DND-41 (cell line): ENCODE measurements around the gene SUMF1.

ENCODE experiments used
- ATAC-seq: fragments of 200-7000 bp; cut with Tn5 transposase; 3 replicates; pipeline ENCODE4 v1.9.1; 2021; ENCODE audit warnings: low read depth; ENCODE audit not compliant: insufficient read depth
- DNase-seq: peaks from one replicate; pipeline ENCODE4 v3.0.0-alpha.2; 2020
- H2AFZ ChIP-seq: 2 replicates; pipeline ENCODE4 v1.6.0; 2012; ENCODE audit warnings: low read depth, low read length
- H3K27ac ChIP-seq: 2 replicates; pipeline ENCODE4 v1.5.1; 2012; ENCODE audit warnings: low read length, inconsistent platforms
- H3K27me3 ChIP-seq: fragments of 200-600 bp; sonication (generic); 2 replicates; pipeline ENCODE4 v1.6.0; 2012; ENCODE audit warnings: low read length, mild to moderate bottlenecking, inconsistent platforms; ENCODE audit not compliant: insufficient read depth, poor library complexity
- H3K36me3 ChIP-seq: 2 replicates; pipeline ENCODE4 v1.5.1; 2012; ENCODE audit warnings: low read length, inconsistent platforms; ENCODE audit not compliant: insufficient read depth
- H3K4me1 ChIP-seq: 2 replicates; pipeline ENCODE4 v1.5.1; 2012; ENCODE audit warnings: mild to moderate bottlenecking, low read length; ENCODE audit not compliant: insufficient read depth
- H3K4me2 ChIP-seq: 2 replicates; pipeline ENCODE4 v1.6.0; 2012; ENCODE audit warnings: mild to moderate bottlenecking, moderate library complexity, low read length, inconsistent platforms; ENCODE audit not compliant: insufficient read depth
- H3K4me3 ChIP-seq, 2 experiments: fragments of 200-600 bp in 1 of 2; shearing (Covaris generic) in 1 of 2; 2 replicates each; pipeline ENCODE4 v1.5.1; 2012 to 2016; ENCODE audit warnings: inconsistent platforms in 2 of 2, low read length in 2 of 2, mild to moderate bottlenecking in 2 of 2, low read depth in 1 of 2, moderate library complexity in 1 of 2
- H3K79me2 ChIP-seq: 2 replicates; pipeline ENCODE4 v1.6.0; 2012; ENCODE audit warnings: low read length, inconsistent platforms; ENCODE audit not compliant: insufficient read depth
- H3K9ac ChIP-seq: 2 replicates; pipeline ENCODE4 v1.6.0; 2012; ENCODE audit warnings: low read depth, mild to moderate bottlenecking, inconsistent platforms, low read length, moderate library complexity
- H3K9me3 ChIP-seq: 2 replicates; pipeline ENCODE4 v1.5.1; 2012; ENCODE audit warnings: low read length, moderate library complexity, mild to moderate bottlenecking, inconsistent platforms; ENCODE audit not compliant: insufficient read depth, severe bottlenecking
- H4K20me1 ChIP-seq: 2 replicates; pipeline ENCODE4 v1.6.0; 2012; ENCODE audit warnings: low read length; ENCODE audit not compliant: insufficient read depth
- EZH2 ChIP-seq: IDR thresholded peaks from 3 replicates; pipeline ENCODE4 v1.6.1; 2012; ENCODE audit warnings: borderline replicate concordance, low read depth, mild to moderate bottlenecking, moderate library complexity, low read length, inconsistent platforms; ENCODE audit not compliant: severe bottlenecking
- TF ChIP-seq, protein P1 (sequence below): IDR thresholded peaks from 2 replicates; pipeline ENCODE4 v1.5.1; 2012; ENCODE audit warnings: borderline replicate concordance, low read length, moderate library complexity, mild to moderate bottlenecking; ENCODE audit not compliant: poor library complexity, severe bottlenecking; ENCODE audit errors: extremely low read depth

The SUMF1 gene

DNA sequence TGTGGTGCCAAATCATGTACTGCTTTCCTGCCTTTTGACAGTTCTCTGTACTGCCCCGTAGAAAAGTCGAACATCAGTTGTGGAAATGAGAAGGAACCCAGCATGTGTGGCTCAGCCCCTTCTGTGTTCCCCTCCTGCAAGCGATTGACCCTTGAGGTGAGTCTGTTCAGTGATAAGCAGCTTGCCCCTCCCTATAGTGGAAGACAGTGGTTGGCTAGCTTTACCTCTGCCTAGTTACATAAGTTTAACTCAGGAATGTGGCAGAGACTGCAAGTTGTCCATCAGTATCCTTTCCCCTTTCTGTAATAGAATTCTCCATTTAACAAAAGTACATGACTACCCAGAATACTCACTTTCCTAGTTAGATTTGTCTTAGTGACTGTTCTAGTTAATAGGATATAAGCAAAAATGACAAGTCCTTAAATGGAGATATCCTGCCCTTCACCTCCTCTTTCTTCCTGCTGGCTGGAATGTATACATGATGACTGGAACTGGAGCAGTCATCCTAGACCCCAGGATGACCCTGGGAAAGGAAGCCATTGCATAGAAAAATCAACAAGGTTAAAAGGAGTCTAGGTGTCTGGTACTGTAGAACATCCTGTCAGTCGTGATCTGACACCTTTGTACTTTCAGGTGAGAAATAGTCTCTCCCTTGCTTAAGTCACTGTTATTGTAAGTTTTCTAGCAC lies 153.3 kb downstream of the SUMF1 start:
- ATAC-seq, result no peak

DNA sequence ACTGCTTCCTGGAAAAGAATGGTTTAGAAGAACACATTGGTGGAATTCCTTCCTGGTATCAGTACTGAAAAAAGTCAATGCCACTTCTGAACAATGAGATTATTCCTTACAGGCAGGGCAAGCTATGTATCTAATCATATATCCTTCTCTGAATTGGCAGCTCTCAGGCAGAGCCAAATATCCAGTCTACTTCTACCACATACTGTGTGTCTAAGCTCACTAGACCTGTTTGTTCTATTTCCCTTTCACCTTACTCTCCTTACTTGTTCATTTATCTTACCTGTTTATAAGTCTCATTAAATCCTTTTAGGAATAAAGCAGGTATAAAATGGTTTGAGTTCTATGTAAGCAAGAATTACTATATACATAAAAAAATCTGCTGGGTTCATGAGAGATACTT lies 155.6 kb downstream of the SUMF1 start:
- Histone ChIP-seq H3K27me3 (no peaks in the 10 kb centered on the region), H3K9me3 (no peaks in the 10 kb centered on the region), H3K36me3 (peaks cover 59% of the 10 kb centered on the region), H3K9ac (no peak overlapping the region), H4K20me1 (peaks cover 4% of the 10 kb centered on the region; the same call in 1 of the 2 replicates), H3K79me2 (peaks cover 49% of the 10 kb centered on the region), H3K4me2 (no peak overlapping the region), H2AFZ (no peak overlapping the region), H3K4me1 (0 out of 2 replicates have a peak, but pooled peaks cover 2% of the 10 kb centered on the region), H3K4me3 (no peak overlapping the region), H3K27ac (no peak overlapping the region)
- no peak for DNase-seq
- ATAC-seq, result no peak
- no peak for TF ChIP-seq EZH2
- TF ChIP-seq, protein P1, sequence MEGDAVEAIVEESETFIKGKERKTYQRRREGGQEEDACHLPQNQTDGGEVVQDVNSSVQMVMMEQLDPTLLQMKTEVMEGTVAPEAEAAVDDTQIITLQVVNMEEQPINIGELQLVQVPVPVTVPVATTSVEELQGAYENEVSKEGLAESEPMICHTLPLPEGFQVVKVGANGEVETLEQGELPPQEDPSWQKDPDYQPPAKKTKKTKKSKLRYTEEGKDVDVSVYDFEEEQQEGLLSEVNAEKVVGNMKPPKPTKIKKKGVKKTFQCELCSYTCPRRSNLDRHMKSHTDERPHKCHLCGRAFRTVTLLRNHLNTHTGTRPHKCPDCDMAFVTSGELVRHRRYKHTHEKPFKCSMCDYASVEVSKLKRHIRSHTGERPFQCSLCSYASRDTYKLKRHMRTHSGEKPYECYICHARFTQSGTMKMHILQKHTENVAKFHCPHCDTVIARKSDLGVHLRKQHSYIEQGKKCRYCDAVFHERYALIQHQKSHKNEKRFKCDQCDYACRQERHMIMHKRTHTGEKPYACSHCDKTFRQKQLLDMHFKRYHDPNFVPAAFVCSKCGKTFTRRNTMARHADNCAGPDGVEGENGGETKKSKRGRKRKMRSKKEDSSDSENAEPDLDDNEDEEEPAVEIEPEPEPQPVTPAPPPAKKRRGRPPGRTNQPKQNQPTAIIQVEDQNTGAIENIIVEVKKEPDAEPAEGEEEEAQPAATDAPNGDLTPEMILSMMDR, result no peak

More for the DNA sequence above, 153.3 kb downstream of the SUMF1 start:
- no peaks in the 10 kb centered on the region for H3K4me1 ChIP-seq
- no peak overlapping the region for H3K4me2 ChIP-seq
- no peak overlapping the region for H3K4me3 ChIP-seq
- peaks cover 27% of the 10 kb centered on the region for H3K79me2 ChIP-seq
- peaks cover 57% of the 10 kb centered on the region for H3K36me3 ChIP-seq
- no peak for DNase-seq
- TF ChIP-seq, protein P1, result no peak
- TF ChIP-seq EZH2, result no peak
- H3K27ac ChIP-seq, result no peak overlapping the region
- H3K27me3 ChIP-seq, result no peaks in the 10 kb centered on the region
- no peak overlapping the region for H2AFZ ChIP-seq
- H3K9ac ChIP-seq, result no peak overlapping the region
- peaks cover 4% of the 10 kb centered on the region; the same call in 1 of the 2 replicates for H4K20me1 ChIP-seq
- H3K9me3 ChIP-seq, result no peaks in the 10 kb centered on the region
